Measurements from ENCODE around the gene RPL13A.

DNA sequence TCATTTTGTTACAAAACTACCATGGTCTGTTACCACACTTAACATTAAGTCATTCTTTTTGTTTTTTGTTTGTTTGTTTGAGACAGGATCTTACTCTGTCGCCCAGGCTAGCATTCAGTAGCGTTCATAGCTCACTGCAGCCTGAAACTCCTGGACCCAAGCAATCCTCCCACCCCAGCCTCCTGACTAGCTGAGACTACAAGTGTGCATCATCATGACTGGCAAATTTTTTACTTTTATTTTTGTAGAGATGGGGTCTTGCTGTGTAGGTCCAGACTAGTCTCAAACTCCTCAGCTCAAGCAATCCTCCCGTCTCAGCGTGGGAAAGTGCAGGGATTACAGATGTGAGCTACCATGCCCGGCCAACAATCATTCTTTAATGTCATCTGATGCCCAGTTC lies 31.1 kb upstream of the RPL13A start:
- TF ChIP-seq CTCF (IDR thresholded peaks at IDR 0.05): no peak
- no peak for TF ChIP-seq RFX5 (IDR thresholded peaks at IDR 0.05; ENCODE audit: low read length)
- TF ChIP-seq, protein P1, sequence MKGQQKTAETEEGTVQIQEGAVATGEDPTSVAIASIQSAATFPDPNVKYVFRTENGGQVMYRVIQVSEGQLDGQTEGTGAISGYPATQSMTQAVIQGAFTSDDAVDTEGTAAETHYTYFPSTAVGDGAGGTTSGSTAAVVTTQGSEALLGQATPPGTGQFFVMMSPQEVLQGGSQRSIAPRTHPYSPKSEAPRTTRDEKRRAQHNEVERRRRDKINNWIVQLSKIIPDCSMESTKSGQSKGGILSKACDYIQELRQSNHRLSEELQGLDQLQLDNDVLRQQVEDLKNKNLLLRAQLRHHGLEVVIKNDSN (IDR thresholded peaks at IDR 0.05; ENCODE audit: borderline replicate concordance, low read depth): no peak
- no peak for TF ChIP-seq SIN3A (IDR thresholded peaks at IDR 0.05; ENCODE audit: borderline replicate concordance, low read depth, low read length)
- TF ChIP-seq ELF1 (IDR thresholded peaks at IDR 0.05): no peak
- no peak for TF ChIP-seq POLR2AphosphoS5 (IDR thresholded peaks at IDR 0.05; ENCODE audit: low read depth, low read length)
- no peak for TF ChIP-seq EP300 (IDR thresholded peaks at IDR 0.05; ENCODE audit: borderline replicate concordance in 1 of 2, low read depth in 1 of 2, low read length in 1 of 2)
- TF ChIP-seq USF2 (IDR thresholded peaks at IDR 0.05; ENCODE audit: borderline replicate concordance, low read depth, low read length): no peak
- TF ChIP-seq MXI1 (IDR thresholded peaks at IDR 0.05; ENCODE audit: low read depth, low read length): no peak
- no peak for TF ChIP-seq MAX (IDR thresholded peaks at IDR 0.05; ENCODE audit: low read depth)
- TF ChIP-seq TAF1 (IDR thresholded peaks at IDR 0.05; ENCODE audit: borderline replicate concordance, low read depth, low read length): no peak
- TF ChIP-seq FOXM1 (IDR thresholded peaks at IDR 0.05; ENCODE audit: low read depth): no peak
- no peak for TF ChIP-seq RAD21 (IDR thresholded peaks at IDR 0.05; ENCODE audit: low read length)
- TF ChIP-seq GATA2 (CRISPR knock-in tag; IDR thresholded peaks at IDR 0.05): no peak

Measured in SK-N-SH (cell line).